ENCODE results near the gene DIAPH1. TPM values are rescaled to one million over a fixed set of nuclear protein-coding genes. Genes with fewer than 3 reads are reported as not detected.
A peak's percentile ranks its signal among the peaks of the same experiment; 100 is the strongest.

DIAPH1 gene
- total and polyA plus RNA-seq, 3 experiments from 2014 or later, result 151 to 217 (median 212) TPM

GRCh38 chr5:141657404-141657803 lies 38.6 kb upstream of the DIAPH1 start:
- Histone ChIP-seq H3K27me3 (ENCODE audit: insufficient read depth, low read length, poor library complexity, severe bottlenecking) (no peaks in the 10 kb centered on the region), H3K4me1 (ENCODE audit: insufficient read depth, low read length) (peaks cover under 1% of the 10 kb centered on the region), H3K4me3 (ENCODE audit: low read length) (no peak overlapping the region), H3K27ac (ENCODE audit: low read depth, low read length) (no peak overlapping the region), H3K9me3 (ENCODE audit: low read length) (no peaks in the 10 kb centered on the region), H3K36me3 (ENCODE audit: insufficient read depth, low read length) (no peaks in the 10 kb centered on the region)
- Mint-ChIP-seq H3K9me3 (no peaks in the 10 kb centered on the region), H3K36me3 (peaks cover 0 to 14% (median 14%) of the 10 kb centered on the region in 3 donors), H3K27ac (no peak overlapping the region), H3K4me3 (no peak overlapping the region), H3K27me3 (peaks cover 8 to 12% of the 10 kb centered on the region in 2 donors), H3K4me1 (peaks cover 3 to 12% (median 4%) of the 10 kb centered on the region in 3 donors)
- no peak for DNase-seq
- ChIA-PET POLR2A (no interaction called here), CTCF (interaction anchor here (1.0 to 1.4 kb wide), 4 partner anchors 12 to 312 kb away, joined by 3 to 4 read pairs (median 3); partner anchors contain the start of gene RNF14)

GRCh38 chr5:141656396-141656795 lies 37.6 kb upstream of the DIAPH1 start:
- Mint-ChIP-seq H3K36me3 (peaks cover 0 to 14% (median 12%) of the 10 kb centered on the region in 3 donors), H3K27me3 (peaks cover 8 to 12% of the 10 kb centered on the region in 2 donors), H3K4me1 (peaks cover 12 to 21% (median 14%) of the 10 kb centered on the region in 3 donors), H3K27ac (no peak overlapping the region), H3K4me3 (no peak overlapping the region), H3K9me3 (no peaks in the 10 kb centered on the region)
- ChIA-PET POLR2A (no interaction called here), CTCF (interaction anchor here (0.7 to 1.3 kb wide), 2 partner anchors 35 to 64 kb away, joined by 3 read pairs; no protein-coding TSS in a partner anchor)
- Histone ChIP-seq H3K4me3 (ENCODE audit: low read length) (no peak overlapping the region), H3K27ac (ENCODE audit: low read depth, low read length) (no peak overlapping the region), H3K9me3 (ENCODE audit: low read length) (no peaks in the 10 kb centered on the region), H3K4me1 (ENCODE audit: insufficient read depth, low read length) (peaks cover 11% of the 10 kb centered on the region), H3K27me3 (ENCODE audit: insufficient read depth, low read length, poor library complexity, severe bottlenecking) (no peaks in the 10 kb centered on the region), H3K36me3 (ENCODE audit: insufficient read depth, low read length) (no peaks in the 10 kb centered on the region)
- DNase-seq, result no peak

- POLR2A ChIA-PET, result interaction anchor here (0.7 kb wide), 1 partner anchor 45 kb away, joined by 3 read pairs; no protein-coding TSS in a partner anchor
Measured at GRCh38 chr5:141655020-141655419, 36.2 kb upstream of the DIAPH1 start.

GRCh38 chr5:141654298-141654697 lies 35.5 kb upstream of the DIAPH1 start:
- no peaks in the 10 kb centered on the region for H3K9me3 Mint-ChIP-seq
- no peak overlapping the region for H3K27ac Mint-ChIP-seq
- POLR2A ChIA-PET, result interaction anchor here (0.7 to 0.8 kb wide), 2 partner anchors 9 to 46 kb away, joined by 3 to 5 read pairs; no protein-coding TSS in a partner anchor
- H3K4me1 ChIP-seq (ENCODE audit: insufficient read depth, low read length), result peaks cover 26% of the 10 kb centered on the region
- CTCF ChIA-PET, result interaction anchor here (1.1 to 2.0 kb wide), 3 partner anchors 10 to 225 kb away, joined by 3 to 6 read pairs (median 5); no protein-coding TSS in a partner anchor
- peaks cover 0 to 20% (median 8%) of the 10 kb centered on the region in 3 donors for H3K36me3 Mint-ChIP-seq
- H3K4me1 Mint-ChIP-seq, result peaks cover 31 to 36% (median 35%) of the 10 kb centered on the region in 3 donors
- no peak overlapping the region for H3K4me3 ChIP-seq (ENCODE audit: low read length)
- H3K27ac ChIP-seq (ENCODE audit: low read depth, low read length), result no peak overlapping the region
- H3K4me3 Mint-ChIP-seq, result peak overlapping the region in 1 of 7 donors; percentile 15
- no peak for DNase-seq
- peaks cover 8 to 12% of the 10 kb centered on the region in 2 donors for H3K27me3 Mint-ChIP-seq
- H3K36me3 ChIP-seq (ENCODE audit: insufficient read depth, low read length), result no peaks in the 10 kb centered on the region
- H3K27me3 ChIP-seq (ENCODE audit: insufficient read depth, low read length, poor library complexity, severe bottlenecking), result no peaks in the 10 kb centered on the region
- no peaks in the 10 kb centered on the region for H3K9me3 ChIP-seq (ENCODE audit: low read length)

More at GRCh38 chr5:141655020-141655419, 36.2 kb upstream of the DIAPH1 start:
- Mint-ChIP-seq H3K4me1 (peaks cover 23 to 29% (median 28%) of the 10 kb centered on the region in 3 donors), H3K9me3 (no peaks in the 10 kb centered on the region), H3K27ac (peak overlapping the region in 1 of 8 donors; percentile 41), H3K36me3 (peaks cover 0 to 14% (median 14%) of the 10 kb centered on the region in 3 donors), H3K4me3 (no peak overlapping the region), H3K27me3 (peaks cover 8 to 12% of the 10 kb centered on the region in 2 donors)
- no peak for DNase-seq
- Histone ChIP-seq H3K4me1 (ENCODE audit: insufficient read depth, low read length) (peaks cover 20% of the 10 kb centered on the region), H3K9me3 (ENCODE audit: low read length) (no peaks in the 10 kb centered on the region), H3K27me3 (ENCODE audit: insufficient read depth, low read length, poor library complexity, severe bottlenecking) (no peaks in the 10 kb centered on the region), H3K27ac (ENCODE audit: low read depth, low read length) (no peak overlapping the region), H3K4me3 (ENCODE audit: low read length) (no peak overlapping the region), H3K36me3 (ENCODE audit: insufficient read depth, low read length) (no peaks in the 10 kb centered on the region)
- CTCF ChIA-PET, result interaction anchor here (1.8 kb wide), 1 partner anchor 225 kb away, joined by 5 read pairs; no protein-coding TSS in a partner anchor

- peak overlapping the region; percentile 82 to 99 (median 95) for H3K4me3 Mint-ChIP-seq
Measured at GRCh38 chr5:141651728-141652105, 32.9 kb upstream of the DIAPH1 start.

GRCh38 chr5:141650851-141651727 lies 32.3 kb upstream of the DIAPH1 start, which contains the start of gene FCHSD1:
Gene FCHSD1, minus strand, starts transcription at chr5:141651418. Its CDS starts 50 bp downstream, at chr5:141651368.
- Mint-ChIP-seq H3K9me3 (no peaks in the 10 kb centered on the region), H3K36me3 (peaks cover 2 to 40% (median 2%) of the 10 kb centered on the region in 3 donors), H3K4me3 (peak within 1 kb of the TSS; percentile 82 to 99 (median 95)), H3K27me3 (peaks cover 0 to 4% of the 10 kb centered on the region in 2 donors), H3K27ac (peak within 1 kb of the TSS; percentile 85 to 99 (median 96)), H3K4me1 (peaks cover 40 to 59% (median 49%) of the 10 kb centered on the region in 3 donors)
- H3K4me1 ChIP-seq (ENCODE audit: insufficient read depth, low read length), result peaks cover 26% of the 10 kb centered on the region
- no peaks in the 10 kb centered on the region for H3K36me3 ChIP-seq (ENCODE audit: insufficient read depth, low read length)
- H3K27ac ChIP-seq (ENCODE audit: low read depth, low read length), result peak within 1 kb of the TSS; percentile 73
- no peaks in the 10 kb centered on the region for H3K9me3 ChIP-seq (ENCODE audit: low read length)
- H3K27me3 ChIP-seq (ENCODE audit: insufficient read depth, low read length, poor library complexity, severe bottlenecking), result no peaks in the 10 kb centered on the region
- DNase-seq, result peak; percentile 81 to 90 (median 82)
- CTCF ChIA-PET, result interaction anchor here (0.7 to 4.0 kb wide), 13 partner anchors 8 to 310 kb away, joined by 3 to 22 read pairs (median 5); partner anchors contain the start of genes HDAC3, PCDH1 and RELL2
- H3K4me3 ChIP-seq (ENCODE audit: low read length), result peak within 1 kb of the TSS; percentile 78
- POLR2A ChIA-PET, result interaction anchor here (0.7 to 5.1 kb wide), 13 partner anchors 9 to 318 kb away, joined by 3 to 46 read pairs (median 4); partner anchors contain the start of genes DELE1, DIAPH1, HDAC3 and RELL2

More at GRCh38 chr5:141651728-141652105, 32.9 kb upstream of the DIAPH1 start:
- no peak for DNase-seq
- Histone ChIP-seq H3K4me1 (ENCODE audit: insufficient read depth, low read length) (peaks cover 26% of the 10 kb centered on the region), H3K27me3 (ENCODE audit: insufficient read depth, low read length, poor library complexity, severe bottlenecking) (no peaks in the 10 kb centered on the region), H3K4me3 (ENCODE audit: low read length) (peak overlapping the region; percentile 78), H3K36me3 (ENCODE audit: insufficient read depth, low read length) (no peaks in the 10 kb centered on the region), H3K27ac (ENCODE audit: low read depth, low read length) (peak overlapping the region; percentile 73), H3K9me3 (ENCODE audit: low read length) (no peaks in the 10 kb centered on the region)
- H3K9me3 Mint-ChIP-seq, result no peaks in the 10 kb centered on the region
- H3K4me1 Mint-ChIP-seq, result peaks cover 40 to 55% (median 49%) of the 10 kb centered on the region in 3 donors
- ChIA-PET CTCF (interaction anchor here (1.1 to 4.0 kb wide), 9 partner anchors 8 to 227 kb away, joined by 4 to 22 read pairs (median 7); partner anchors contain the start of genes HDAC3, PCDH1 and RELL2), POLR2A (interaction anchor here (0.7 to 5.1 kb wide), 5 partner anchors 14 to 272 kb away, joined by 3 to 46 read pairs (median 11); partner anchors contain the start of genes DELE1, HDAC3 and RELL2)
- H3K36me3 Mint-ChIP-seq, result peaks cover 2 to 34% (median 6%) of the 10 kb centered on the region in 3 donors
- peaks cover 0 to 5% of the 10 kb centered on the region in 2 donors for H3K27me3 Mint-ChIP-seq
- H3K27ac Mint-ChIP-seq, result peak overlapping the region; percentile 85 to 99 (median 96)

- H3K27me3 Mint-ChIP-seq, result peaks cover 0 to 2% of the 10 kb centered on the region in 2 donors
- Histone ChIP-seq H3K4me1 (ENCODE audit: insufficient read depth, low read length) (peaks cover 26% of the 10 kb centered on the region), H3K4me3 (ENCODE audit: low read length) (no peak overlapping the region), H3K9me3 (ENCODE audit: low read length) (no peaks in the 10 kb centered on the region), H3K27ac (ENCODE audit: low read depth, low read length) (no peak overlapping the region), H3K27me3 (ENCODE audit: insufficient read depth, low read length, poor library complexity, severe bottlenecking) (no peaks in the 10 kb centered on the region), H3K36me3 (ENCODE audit: insufficient read depth, low read length) (no peaks in the 10 kb centered on the region)
- peak overlapping the region; percentile 85 to 99 (median 96) for H3K27ac Mint-ChIP-seq
- CTCF ChIA-PET, result interaction anchor here (1.6 to 4.0 kb wide), 4 partner anchors 9 to 58 kb away, joined by 6 to 22 read pairs (median 16); partner anchors contain the start of genes HDAC3 and RELL2
- no peaks in the 10 kb centered on the region for H3K9me3 Mint-ChIP-seq
- H3K36me3 Mint-ChIP-seq, result peaks cover 2 to 48% (median 3%) of the 10 kb centered on the region in 3 donors
- peak overlapping the region; percentile 82 to 99 (median 95) for H3K4me3 Mint-ChIP-seq
- POLR2A ChIA-PET, result interaction anchor here (5.1 kb wide), 1 partner anchor 12 kb away, joined by 46 read pairs; the partner anchor contains the start of genes HDAC3 and RELL2
- DNase-seq, result no peak
- peaks cover 40 to 62% (median 43%) of the 10 kb centered on the region in 3 donors for H3K4me1 Mint-ChIP-seq
Measured at GRCh38 chr5:141649972-141650371, 31.2 kb upstream of the DIAPH1 start.
